Esophagus muscularis mucosa (tissue), 3 donors: ENCODE results near the gene SETD2.

Experiments used
- POLR2A ChIP-seq: fragments of 450-650 bp; IDR thresholded peaks from one replicate; pipeline ENCODE4 v1.6.1; 2017; ENCODE audit warnings: antibody characterized with exemption, moderate library complexity, mild to moderate bottlenecking, low read depth
- TF ChIP-seq, protein P1 (sequence below), 3 experiments: fragments of 200-600 bp in 2 of 3; fragments of 450-650 bp in 1 of 3; sonication (generic) in 2 of 3; IDR thresholded peaks; one replicate each; pipeline ENCODE4 v1.5.1; 2017 to 2019; ENCODE audit warnings: antibody characterized with exemption in 3 of 3, mild to moderate bottlenecking in 2 of 3, moderate library complexity in 1 of 3

DNA sequence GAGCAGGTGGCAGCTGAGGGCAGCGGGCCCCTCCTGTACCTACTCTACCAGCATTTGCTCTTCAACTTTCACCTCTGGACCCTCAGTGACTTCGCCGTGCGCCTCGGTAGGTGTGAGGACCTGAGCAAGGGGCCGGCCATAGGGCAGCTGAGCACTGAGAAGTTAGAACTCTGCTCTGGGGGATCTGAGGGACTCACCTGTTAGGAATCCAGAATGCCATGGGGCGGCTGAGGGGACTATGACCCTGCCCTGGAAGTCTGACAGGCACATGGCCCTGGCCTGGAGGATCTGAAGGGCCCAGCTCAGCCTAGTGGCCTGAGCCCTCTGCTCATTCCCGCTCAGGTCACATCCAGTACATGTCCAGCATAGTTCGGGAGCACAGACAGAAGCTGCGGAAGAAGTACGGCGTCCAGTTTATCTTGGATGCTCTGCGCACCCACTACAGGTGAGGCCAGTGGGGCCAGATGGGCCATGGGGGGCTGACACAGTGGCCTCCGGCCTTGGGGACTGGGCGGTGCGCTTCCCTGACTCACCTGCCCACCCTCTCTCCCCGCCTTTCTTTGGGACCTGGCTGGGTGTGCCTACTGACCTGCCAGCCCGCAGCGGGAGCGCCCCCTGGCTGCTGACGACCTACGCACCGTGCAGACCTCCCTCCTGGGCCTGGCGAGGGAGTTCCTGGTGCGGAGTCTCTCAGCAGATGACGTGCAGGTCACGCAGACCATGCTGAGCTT, 165.6 kb downstream of the SETD2 start:
- TF ChIP-seq, protein P1, sequence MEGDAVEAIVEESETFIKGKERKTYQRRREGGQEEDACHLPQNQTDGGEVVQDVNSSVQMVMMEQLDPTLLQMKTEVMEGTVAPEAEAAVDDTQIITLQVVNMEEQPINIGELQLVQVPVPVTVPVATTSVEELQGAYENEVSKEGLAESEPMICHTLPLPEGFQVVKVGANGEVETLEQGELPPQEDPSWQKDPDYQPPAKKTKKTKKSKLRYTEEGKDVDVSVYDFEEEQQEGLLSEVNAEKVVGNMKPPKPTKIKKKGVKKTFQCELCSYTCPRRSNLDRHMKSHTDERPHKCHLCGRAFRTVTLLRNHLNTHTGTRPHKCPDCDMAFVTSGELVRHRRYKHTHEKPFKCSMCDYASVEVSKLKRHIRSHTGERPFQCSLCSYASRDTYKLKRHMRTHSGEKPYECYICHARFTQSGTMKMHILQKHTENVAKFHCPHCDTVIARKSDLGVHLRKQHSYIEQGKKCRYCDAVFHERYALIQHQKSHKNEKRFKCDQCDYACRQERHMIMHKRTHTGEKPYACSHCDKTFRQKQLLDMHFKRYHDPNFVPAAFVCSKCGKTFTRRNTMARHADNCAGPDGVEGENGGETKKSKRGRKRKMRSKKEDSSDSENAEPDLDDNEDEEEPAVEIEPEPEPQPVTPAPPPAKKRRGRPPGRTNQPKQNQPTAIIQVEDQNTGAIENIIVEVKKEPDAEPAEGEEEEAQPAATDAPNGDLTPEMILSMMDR (IDR thresholded peaks at IDR 0.05) = peak; percentile 75 to 84 (median 81)
- TF ChIP-seq POLR2A = no peak
